ENCODE results near the gene GPR31. TPM values are rescaled to one million over a fixed set of nuclear protein-coding genes. Genes with fewer than 3 reads are reported as not detected.
"Not testable (repeated sequence)": the region's sequence is repeated elsewhere in the genome, so short reads cannot be mapped to it uniquely, and the experiment has no call there.

The GPR31 gene
- total RNA-seq, 1 donor = not detected

GRCh38 chr6:167178896-167179655 is 21.3 kb upstream of the GPR31 start:
- H3K27me3 ChIP-seq (ENCODE audit: insufficient read depth, low read length); H3K9me3 ChIP-seq (ENCODE audit: low read depth, low read length); H3K4me1 ChIP-seq (ENCODE audit: insufficient read depth, low read length); H3K4me3 ChIP-seq (ENCODE audit: low read length): not testable (repeated sequence)

GRCh38 chr6:167177271-167177670 is 19.5 kb upstream of the GPR31 start:
- H3K4me1 ChIP-seq (ENCODE audit: insufficient read depth, low read length); H3K9me3 ChIP-seq (ENCODE audit: low read depth, low read length); H3K4me3 ChIP-seq (ENCODE audit: low read length): not testable (repeated sequence)

GRCh38 chr6:167172011-167172410 is 14.2 kb upstream of the GPR31 start:
- H3K9me3 ChIP-seq (ENCODE audit: low read depth, low read length); H3K4me3 ChIP-seq (ENCODE audit: low read length); H3K4me1 ChIP-seq (ENCODE audit: insufficient read depth, low read length); H3K27me3 ChIP-seq (ENCODE audit: insufficient read depth, low read length): not testable (repeated sequence)

More at GRCh38 chr6:167177271-167177670, 19.5 kb upstream of the GPR31 start:
- H3K27me3 ChIP-seq (ENCODE audit: insufficient read depth, low read length) = not testable (repeated sequence)

- not testable (repeated sequence) for H3K4me3 ChIP-seq (ENCODE audit: low read length); H3K27me3 ChIP-seq (ENCODE audit: insufficient read depth, low read length); H3K4me1 ChIP-seq (ENCODE audit: insufficient read depth, low read length); H3K9me3 ChIP-seq (ENCODE audit: low read depth, low read length)
Measured at GRCh38 chr6:167171300-167171699, 13.5 kb upstream of the GPR31 start.

DNA sequence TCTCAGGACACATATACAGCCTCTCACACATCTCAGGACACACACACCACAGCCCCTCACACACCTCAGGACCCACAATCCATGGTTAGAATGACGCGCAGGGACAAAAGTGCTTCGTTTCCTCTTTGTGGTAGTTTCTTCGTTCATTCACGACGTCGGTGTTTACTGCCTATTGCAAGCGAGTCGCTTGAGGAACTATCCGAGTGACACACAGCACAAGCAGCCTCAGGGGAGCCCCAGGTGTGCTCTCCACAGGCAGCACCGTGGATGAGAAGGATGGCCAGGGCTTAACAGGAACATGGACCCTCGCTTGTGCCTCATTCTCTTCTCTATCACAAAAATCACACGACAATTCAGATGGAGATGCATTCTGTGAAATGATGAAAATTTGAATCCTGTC is 12.1 kb upstream of the GPR31 start:
- not testable (repeated sequence) for H3K4me1 ChIP-seq (ENCODE audit: insufficient read depth, low read length); H3K9me3 ChIP-seq (ENCODE audit: low read depth, low read length); H3K4me3 ChIP-seq (ENCODE audit: low read length); H3K27me3 ChIP-seq (ENCODE audit: insufficient read depth, low read length)

DNA sequence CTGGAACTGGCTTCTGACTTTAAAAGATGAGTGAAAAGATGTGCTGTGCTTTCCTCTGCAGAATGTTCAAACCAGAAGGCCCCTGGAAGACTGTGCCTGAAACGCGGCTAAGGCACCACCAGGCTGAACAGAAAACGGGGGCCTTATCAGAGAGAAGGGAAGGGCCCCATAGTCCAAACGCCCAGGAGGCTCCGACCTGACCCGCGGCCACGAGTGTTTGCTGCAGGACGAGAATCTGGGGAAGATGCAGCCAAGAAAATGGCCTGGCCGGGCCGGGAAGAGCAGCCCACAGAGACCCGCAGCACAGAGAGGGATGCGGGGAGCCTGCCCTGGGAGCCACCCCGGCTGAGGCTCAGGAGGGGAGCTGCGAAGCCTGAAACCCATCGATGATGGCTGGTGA is 10.5 kb upstream of the GPR31 start:
- not testable (repeated sequence) for H3K9me3 ChIP-seq (ENCODE audit: low read depth, low read length); H3K27me3 ChIP-seq (ENCODE audit: insufficient read depth, low read length); H3K4me3 ChIP-seq (ENCODE audit: low read length); H3K4me1 ChIP-seq (ENCODE audit: insufficient read depth, low read length)

DNA sequence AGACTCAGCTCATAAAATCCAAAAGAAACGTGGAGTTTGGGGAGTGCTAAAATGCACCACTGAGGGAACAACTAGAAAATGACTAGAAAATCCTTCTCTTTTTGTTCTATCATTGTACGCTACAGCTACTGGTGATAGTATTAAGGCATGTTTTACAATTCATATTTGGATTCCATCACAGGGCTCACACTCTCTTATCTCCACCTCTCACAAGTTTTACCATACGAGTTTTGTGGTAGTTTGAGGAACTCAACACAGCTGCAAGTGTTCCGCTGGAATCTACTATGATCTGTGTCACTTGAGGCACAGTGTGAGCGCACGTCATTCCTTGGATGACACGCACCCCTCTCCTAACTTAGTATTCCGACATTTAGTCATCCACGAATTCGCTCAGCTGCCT is 9.9 kb upstream of the GPR31 start:
- H3K27me3 ChIP-seq (ENCODE audit: insufficient read depth, low read length) = not testable (repeated sequence)

DNA sequence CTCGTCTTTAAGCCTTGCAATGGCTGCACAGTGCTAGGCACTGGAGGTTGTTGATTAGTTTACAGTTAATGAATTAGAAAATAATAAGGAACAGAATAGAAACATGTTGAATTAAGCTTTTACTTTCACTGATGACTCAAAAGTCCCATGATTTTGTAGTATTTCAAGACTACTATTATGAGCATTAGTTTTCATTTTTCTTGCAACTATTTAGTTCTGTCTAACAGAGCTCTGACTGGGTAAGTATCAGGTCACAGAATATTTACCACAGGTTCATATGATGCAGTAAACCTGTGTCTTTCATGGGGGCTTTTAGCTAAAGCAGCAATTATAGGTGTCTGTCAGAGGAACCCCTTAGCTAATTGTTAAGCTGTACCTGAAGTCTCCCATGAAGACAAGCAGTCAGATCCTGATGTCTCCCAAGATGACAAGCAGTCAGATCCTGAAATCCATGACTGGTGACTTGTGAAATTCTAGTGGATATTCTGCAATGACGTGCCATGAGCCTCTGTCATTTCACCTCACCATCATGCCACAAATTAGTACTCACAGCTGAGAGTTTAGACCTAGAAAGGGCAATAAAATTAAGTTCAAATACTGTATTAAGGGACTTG is 8.2 kb upstream of the GPR31 start:
- Histone ChIP-seq H3K4me3 (ENCODE audit: low read length) (no peak overlapping the region), H3K4me1 (ENCODE audit: insufficient read depth, low read length) (no peaks in the 10 kb centered on the region), H3K9me3 (ENCODE audit: low read depth, low read length) (no peaks in the 10 kb centered on the region), H3K27me3 (ENCODE audit: insufficient read depth, low read length) (no peaks in the 10 kb centered on the region)

More for the DNA sequence above, 9.9 kb upstream of the GPR31 start:
- H3K4me1 ChIP-seq (ENCODE audit: insufficient read depth, low read length); H3K9me3 ChIP-seq (ENCODE audit: low read depth, low read length); H3K4me3 ChIP-seq (ENCODE audit: low read length): not testable (repeated sequence)

- H3K9me3 ChIP-seq (ENCODE audit: low read depth, low read length) = no peaks in the 10 kb centered on the region
- H3K4me1 ChIP-seq (ENCODE audit: insufficient read depth, low read length) = no peaks in the 10 kb centered on the region
- H3K27me3 ChIP-seq (ENCODE audit: insufficient read depth, low read length) = no peaks in the 10 kb centered on the region
- H3K4me3 ChIP-seq (ENCODE audit: low read length) = no peak overlapping the region
Measured at GRCh38 chr6:167164261-167164660, 6.5 kb upstream of the GPR31 start.

GRCh38 chr6:167163476-167164011 is 5.8 kb upstream of the GPR31 start:
- Histone ChIP-seq H3K4me3 (ENCODE audit: low read length) (no peak overlapping the region), H3K27me3 (ENCODE audit: insufficient read depth, low read length) (no peaks in the 10 kb centered on the region), H3K4me1 (ENCODE audit: insufficient read depth, low read length) (no peaks in the 10 kb centered on the region), H3K9me3 (ENCODE audit: low read depth, low read length) (no peaks in the 10 kb centered on the region)

DNA sequence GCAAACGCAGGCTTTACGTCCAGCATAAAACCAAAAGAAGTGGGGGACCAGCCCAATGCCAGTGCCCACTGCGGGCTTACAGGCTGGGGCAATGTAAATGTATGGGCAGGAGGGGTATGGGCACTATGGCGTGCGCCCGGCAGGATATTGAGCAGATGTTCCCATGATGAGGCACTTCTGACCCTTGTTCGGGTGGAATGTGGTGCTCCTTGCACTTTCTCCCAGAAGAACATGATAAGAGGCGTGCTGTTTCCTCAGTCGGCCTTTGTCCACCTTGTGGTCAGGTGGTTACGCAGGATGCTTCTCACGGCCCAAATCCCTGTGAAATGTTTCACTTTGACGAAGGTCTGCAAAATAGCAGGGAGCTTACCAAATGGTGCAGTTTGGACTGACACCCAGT is 4.8 kb upstream of the GPR31 start:
- no peak overlapping the region for H3K4me3 ChIP-seq (ENCODE audit: low read length)
- H3K4me1 ChIP-seq (ENCODE audit: insufficient read depth, low read length) = peaks cover 6% of the 10 kb centered on the region
- no peaks in the 10 kb centered on the region for H3K27me3 ChIP-seq (ENCODE audit: insufficient read depth, low read length)
- H3K9me3 ChIP-seq (ENCODE audit: low read depth, low read length) = no peaks in the 10 kb centered on the region

- H3K27me3 ChIP-seq (ENCODE audit: insufficient read depth, low read length) = no peaks in the 10 kb centered on the region
- H3K4me3 ChIP-seq (ENCODE audit: low read length) = no peak overlapping the region
- H3K4me1 ChIP-seq (ENCODE audit: insufficient read depth, low read length) = peaks cover 8% of the 10 kb centered on the region
- H3K9me3 ChIP-seq (ENCODE audit: low read depth, low read length) = no peaks in the 10 kb centered on the region
Measured at GRCh38 chr6:167161851-167162467, 4.2 kb upstream of the GPR31 start.

DNA sequence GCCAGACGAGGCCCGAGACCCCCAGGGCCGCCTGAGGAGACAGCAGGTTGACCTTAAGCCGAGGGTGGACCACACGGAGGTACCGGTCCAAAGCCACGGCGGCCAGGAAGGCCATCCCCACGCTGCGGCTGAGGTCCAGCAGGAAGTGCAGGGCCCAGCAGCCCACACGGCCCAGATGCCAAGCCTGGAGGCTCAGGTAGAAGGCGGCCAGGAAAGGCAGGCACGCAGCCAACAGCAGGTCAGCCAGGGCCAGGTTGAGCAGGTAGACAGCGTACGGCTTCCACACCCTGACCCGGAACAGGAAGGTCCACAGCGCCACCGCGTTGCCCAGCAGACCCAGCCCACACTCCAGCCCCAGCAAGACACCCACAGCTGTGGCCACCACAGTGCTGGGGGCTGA is 366 bp downstream of the GPR31 start:
- H3K4me1 ChIP-seq (ENCODE audit: insufficient read depth, low read length) = peaks cover 16% of the 10 kb centered on the region
- H3K27me3 ChIP-seq (ENCODE audit: insufficient read depth, low read length) = no peaks in the 10 kb centered on the region
- no peaks in the 10 kb centered on the region for H3K9me3 ChIP-seq (ENCODE audit: low read depth, low read length)
- no peak overlapping the region for H3K4me3 ChIP-seq (ENCODE audit: low read length)

DNA sequence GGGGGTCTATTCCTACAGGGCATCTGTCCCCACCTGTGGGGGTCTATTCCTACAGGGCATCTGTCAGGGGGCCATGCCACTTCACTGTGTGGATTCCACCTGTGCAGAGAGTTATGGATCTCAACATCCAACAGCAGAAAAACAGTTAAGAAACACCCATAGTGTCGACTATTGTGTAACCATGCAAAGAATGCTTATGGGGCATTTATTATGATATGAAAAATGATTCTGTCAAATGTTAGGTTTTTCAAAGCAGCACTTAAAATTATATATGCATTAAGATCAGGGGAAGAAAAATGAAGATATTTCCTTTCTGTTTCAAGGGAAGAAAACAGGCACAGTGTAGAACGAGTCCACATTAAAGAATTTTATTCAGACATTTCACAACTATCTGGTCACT is 2.9 kb downstream of the GPR31 start:
- H3K4me1 ChIP-seq (ENCODE audit: insufficient read depth, low read length) = peaks cover 18% of the 10 kb centered on the region
- no peak overlapping the region for H3K4me3 ChIP-seq (ENCODE audit: low read length)
- H3K27me3 ChIP-seq (ENCODE audit: insufficient read depth, low read length) = no peaks in the 10 kb centered on the region
- H3K9me3 ChIP-seq (ENCODE audit: low read depth, low read length) = no peaks in the 10 kb centered on the region

GRCh38 chr6:167154291-167154690 is 3.5 kb downstream of the GPR31 start:
- Histone ChIP-seq H3K27me3 (ENCODE audit: insufficient read depth, low read length) (no peaks in the 10 kb centered on the region), H3K4me3 (ENCODE audit: low read length) (no peak overlapping the region), H3K9me3 (ENCODE audit: low read depth, low read length) (no peaks in the 10 kb centered on the region), H3K4me1 (ENCODE audit: insufficient read depth, low read length) (peaks cover 18% of the 10 kb centered on the region)
